ENCODE measurements around the gene QPCT. TPM values are rescaled to one million over a fixed set of nuclear protein-coding genes. Genes with fewer than 3 reads are reported as not detected.

Gene QPCT
- total RNA-seq, 1 experiment from 2014 or later, result 7.1 TPM

GRCh38 chr2:37319754-37320609 lies 24.4 kb upstream of the QPCT start:
- Histone ChIP-seq H3K27ac (no peak overlapping the region), H3K4me1 (replicated peaks) (peaks cover 19% of the 10 kb centered on the region), H3K27me3 (replicated peaks) (no peaks in the 10 kb centered on the region), H3K9me3 (replicated peaks) (no peaks in the 10 kb centered on the region; the same call in 1 of the 2 replicates), H3K4me3 (no peak overlapping the region), H3K36me3 (peaks cover 63% of the 10 kb centered on the region)
- no peak for DNase-seq (ENCODE audit: low read depth in 1 of 2, low spot score in 2 of 2)

DNA sequence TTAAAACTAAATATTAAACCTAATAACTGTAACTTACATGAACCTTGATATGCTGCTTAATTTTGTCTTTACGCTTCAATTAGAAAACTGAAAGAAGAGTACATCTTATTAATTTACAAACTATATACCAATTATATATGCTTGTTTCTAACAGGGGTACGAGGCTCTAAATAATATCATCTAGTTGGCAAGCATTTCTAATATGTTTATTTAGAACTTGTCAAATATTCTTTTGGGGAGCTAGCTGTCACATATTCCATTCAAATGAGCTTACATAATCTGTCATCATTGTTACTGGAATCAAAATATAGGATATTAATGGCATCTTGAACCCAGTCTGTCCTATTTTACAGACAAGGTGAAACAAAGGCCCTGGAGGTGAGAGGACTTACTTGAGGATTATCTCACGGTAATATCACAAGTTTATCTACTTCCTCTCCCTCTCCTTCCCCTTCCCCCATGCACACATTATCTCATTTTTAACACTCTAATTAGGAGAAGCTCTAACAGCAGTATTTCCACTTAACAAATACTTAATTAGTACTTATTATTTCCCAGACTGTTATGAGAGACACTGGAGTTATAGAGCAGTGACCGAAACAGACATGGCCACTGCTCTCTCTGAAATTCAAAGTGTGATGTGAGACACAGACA lies 23.3 kb upstream of the QPCT start:
- Histone ChIP-seq H3K9me3 (replicated peaks) (no peaks in the 10 kb centered on the region; the same call in 1 of the 2 replicates), H3K4me3 (no peak overlapping the region), H3K27ac (no peak overlapping the region), H3K27me3 (replicated peaks) (no peaks in the 10 kb centered on the region), H3K36me3 (peaks cover 55% of the 10 kb centered on the region), H3K4me1 (replicated peaks) (peaks cover 28% of the 10 kb centered on the region)
- no peak for DNase-seq (ENCODE audit: low read depth in 1 of 2, low spot score in 2 of 2)

- Histone ChIP-seq H3K36me3 (peaks cover 47% of the 10 kb centered on the region), H3K9me3 (replicated peaks) (no peaks in the 10 kb centered on the region; the same call in 1 of the 2 replicates), H3K27ac (no peak overlapping the region), H3K27me3 (replicated peaks) (no peaks in the 10 kb centered on the region), H3K4me3 (no peak overlapping the region), H3K4me1 (replicated peaks) (peaks cover 35% of the 10 kb centered on the region)
- no peak for DNase-seq (ENCODE audit: low read depth in 1 of 2, low spot score in 2 of 2)
These were observed 22.1 kb upstream of the QPCT start for GRCh38 chr2:37322368-37322767.

DNA sequence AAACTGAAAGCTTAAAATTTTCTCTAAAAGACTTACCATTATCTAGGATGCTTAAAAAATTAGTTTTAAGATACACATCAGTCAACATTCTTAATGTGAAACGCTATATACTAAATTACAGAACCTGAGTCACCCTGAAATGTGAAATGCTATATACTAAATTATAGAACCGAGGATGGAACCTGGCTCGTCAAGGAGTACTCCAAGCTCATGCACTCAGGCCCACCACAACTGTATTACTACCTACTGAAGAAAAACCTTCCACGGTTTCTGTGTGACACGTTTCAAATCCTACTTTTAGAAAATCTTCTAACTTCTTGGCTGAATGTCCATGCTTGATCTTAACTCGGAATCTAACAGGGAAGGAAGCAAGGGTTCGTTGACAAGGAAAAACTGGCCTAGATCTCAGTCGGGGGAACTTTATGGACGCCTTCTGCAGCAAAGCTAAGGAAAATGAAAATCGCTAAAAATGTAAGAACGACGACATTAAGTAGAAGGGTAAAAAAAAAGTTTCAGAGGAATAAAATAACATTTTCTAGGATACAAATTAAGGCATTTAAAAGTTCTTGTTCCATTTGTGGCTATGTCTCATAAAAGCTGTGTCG lies 21.2 kb upstream of the QPCT start:
- DNase-seq (ENCODE audit: low read depth in 1 of 2, low spot score in 2 of 2), result peak in 1 of 2 experiments; percentile 43
- Histone ChIP-seq H3K9me3 (replicated peaks) (no peaks in the 10 kb centered on the region; the same call in 1 of the 2 replicates), H3K4me1 (replicated peaks) (peaks cover 35% of the 10 kb centered on the region), H3K27ac (peak overlapping the region; percentile 72), H3K36me3 (peaks cover 45% of the 10 kb centered on the region), H3K4me3 (peak overlapping the region; percentile 89), H3K27me3 (replicated peaks) (no peaks in the 10 kb centered on the region)

DNA sequence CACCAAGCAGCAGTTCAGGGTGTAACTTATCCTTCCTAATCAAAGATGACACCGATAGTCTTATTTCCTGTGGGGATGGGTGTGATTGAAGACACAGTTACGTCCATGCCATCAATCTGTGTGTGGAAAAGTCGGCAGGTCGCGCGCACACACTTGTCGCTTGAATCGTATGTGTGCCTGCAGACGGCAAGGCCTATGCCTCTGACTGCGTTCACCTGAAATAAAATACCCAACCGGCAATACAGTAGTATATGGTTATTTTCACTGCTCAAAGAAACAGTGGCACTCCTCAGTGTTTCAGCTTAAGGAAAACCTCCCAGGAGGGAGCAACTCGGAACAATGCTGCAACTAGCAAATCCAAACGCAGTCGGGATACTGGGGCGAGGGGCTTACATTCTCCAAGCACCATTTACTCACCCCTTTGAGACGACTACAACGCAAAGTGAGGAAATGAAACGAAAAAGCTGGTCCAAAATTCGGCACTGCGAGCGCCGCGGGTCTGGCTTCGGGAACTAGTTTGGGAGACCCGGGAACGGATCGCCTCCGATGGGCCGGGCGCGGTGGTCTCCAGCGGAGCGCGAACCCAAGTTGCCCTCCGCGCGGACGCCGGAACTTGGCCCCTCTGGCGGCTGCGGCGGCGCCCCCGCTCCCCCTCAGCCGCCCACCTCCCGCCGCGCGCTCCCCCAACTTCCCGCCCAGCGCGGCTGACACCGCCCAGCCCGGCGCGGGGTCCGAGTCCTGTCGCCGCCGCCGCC lies 20.5 kb upstream of the QPCT start:
- H3K36me3 ChIP-seq, result peaks cover 40% of the 10 kb centered on the region
- peaks cover 33% of the 10 kb centered on the region for H3K4me1 ChIP-seq (replicated peaks)
- peak in 1 of 2 experiments; percentile 58 for DNase-seq (ENCODE audit: low read depth in 1 of 2, low spot score in 2 of 2)

DNA sequence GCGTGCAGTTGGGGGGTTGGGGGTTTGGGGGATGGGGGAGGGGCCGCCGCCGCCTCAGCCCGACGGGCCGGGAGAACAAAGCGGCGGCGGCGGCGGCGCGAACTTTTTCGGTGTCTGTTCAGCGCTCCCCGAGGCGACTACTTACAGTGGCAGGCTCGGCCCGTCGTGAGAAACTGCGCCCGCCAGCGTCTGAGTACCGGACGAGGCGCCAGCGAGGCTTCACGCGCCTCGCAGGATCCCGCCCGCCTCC lies 20.0 kb upstream of the QPCT start:
- Histone ChIP-seq H3K36me3 (peaks cover 37% of the 10 kb centered on the region), H3K4me3 (peak overlapping the region; percentile 89), H3K27me3 (replicated peaks) (no peaks in the 10 kb centered on the region), H3K27ac (peak overlapping the region; percentile 72), H3K4me1 (replicated peaks) (peaks cover 31% of the 10 kb centered on the region), H3K9me3 (replicated peaks) (no peaks in the 10 kb centered on the region; the same call in 1 of the 2 replicates)
- DNase-seq (ENCODE audit: low read depth in 1 of 2, low spot score in 2 of 2), result peak in 1 of 2 experiments; percentile 88

More for the DNA sequence above, 20.5 kb upstream of the QPCT start:
- peak overlapping the region; percentile 89 for H3K4me3 ChIP-seq
- H3K27ac ChIP-seq, result peak overlapping the region; percentile 72
- no peaks in the 10 kb centered on the region; the same call in 1 of the 2 replicates for H3K9me3 ChIP-seq (replicated peaks)
- no peaks in the 10 kb centered on the region for H3K27me3 ChIP-seq (replicated peaks)

- Histone ChIP-seq H3K27me3 (replicated peaks) (no peaks in the 10 kb centered on the region), H3K36me3 (peaks cover 33% of the 10 kb centered on the region), H3K9me3 (replicated peaks) (no peaks in the 10 kb centered on the region; the same call in 1 of the 2 replicates), H3K4me3 (peak within 1 kb of the TSS; percentile 89), H3K27ac (peak within 1 kb of the TSS; percentile 72), H3K4me1 (replicated peaks) (peaks cover 31% of the 10 kb centered on the region)
- peak; percentile 61 to 87 for DNase-seq (ENCODE audit: low read depth in 1 of 2, low spot score in 2 of 2)
These were observed 19.4 kb upstream of the QPCT start, which contains the start of gene PRKD3 for GRCh38 chr2:37324786-37325624. Gene PRKD3 (minus strand): TSS chr2:37324833. CDS start chr2:37316524, 8,309 bp downstream.

- no peak for DNase-seq (ENCODE audit: low read depth in 1 of 2, low spot score in 2 of 2)
- peaks cover 31% of the 10 kb centered on the region for H3K4me1 ChIP-seq (replicated peaks)
- H3K27me3 ChIP-seq (replicated peaks), result no peaks in the 10 kb centered on the region
- no peaks in the 10 kb centered on the region; the same call in 1 of the 2 replicates for H3K9me3 ChIP-seq (replicated peaks)
- H3K36me3 ChIP-seq, result peaks cover 30% of the 10 kb centered on the region
- H3K4me3 ChIP-seq, result peak overlapping the region; percentile 89
- peak overlapping the region; percentile 72 for H3K27ac ChIP-seq
These were observed 18.8 kb upstream of the QPCT start for GRCh38 chr2:37325625-37326071.

DNA sequence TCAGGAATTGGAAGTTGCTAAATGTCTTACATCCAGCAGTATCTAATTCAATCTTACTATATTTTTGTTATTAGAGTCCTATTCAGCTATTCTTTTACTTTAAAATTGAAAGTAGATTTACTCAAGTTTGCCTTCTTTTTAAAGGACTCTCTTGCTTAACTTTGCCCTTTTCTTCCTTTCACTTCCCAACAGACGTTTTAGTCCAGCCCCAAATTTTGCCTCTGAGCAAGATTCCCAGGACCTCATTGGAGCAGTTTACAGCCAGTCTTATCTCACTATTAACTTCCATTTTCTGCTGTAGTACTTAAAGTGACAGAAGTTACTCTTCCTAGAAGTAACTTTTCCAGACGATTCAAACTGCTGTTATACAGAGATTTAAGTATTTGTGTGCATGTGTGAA lies 18.1 kb upstream of the QPCT start:
- peak overlapping the region; percentile 72 for H3K27ac ChIP-seq
- peaks cover 24% of the 10 kb centered on the region for H3K36me3 ChIP-seq
- no peak overlapping the region for H3K4me3 ChIP-seq
- H3K27me3 ChIP-seq (replicated peaks), result no peaks in the 10 kb centered on the region
- no peaks in the 10 kb centered on the region; the same call in 1 of the 2 replicates for H3K9me3 ChIP-seq (replicated peaks)
- peak; percentile 59 to 66 for DNase-seq (ENCODE audit: low read depth in 1 of 2, low spot score in 2 of 2)
- peaks cover 31% of the 10 kb centered on the region for H3K4me1 ChIP-seq (replicated peaks)

DNA sequence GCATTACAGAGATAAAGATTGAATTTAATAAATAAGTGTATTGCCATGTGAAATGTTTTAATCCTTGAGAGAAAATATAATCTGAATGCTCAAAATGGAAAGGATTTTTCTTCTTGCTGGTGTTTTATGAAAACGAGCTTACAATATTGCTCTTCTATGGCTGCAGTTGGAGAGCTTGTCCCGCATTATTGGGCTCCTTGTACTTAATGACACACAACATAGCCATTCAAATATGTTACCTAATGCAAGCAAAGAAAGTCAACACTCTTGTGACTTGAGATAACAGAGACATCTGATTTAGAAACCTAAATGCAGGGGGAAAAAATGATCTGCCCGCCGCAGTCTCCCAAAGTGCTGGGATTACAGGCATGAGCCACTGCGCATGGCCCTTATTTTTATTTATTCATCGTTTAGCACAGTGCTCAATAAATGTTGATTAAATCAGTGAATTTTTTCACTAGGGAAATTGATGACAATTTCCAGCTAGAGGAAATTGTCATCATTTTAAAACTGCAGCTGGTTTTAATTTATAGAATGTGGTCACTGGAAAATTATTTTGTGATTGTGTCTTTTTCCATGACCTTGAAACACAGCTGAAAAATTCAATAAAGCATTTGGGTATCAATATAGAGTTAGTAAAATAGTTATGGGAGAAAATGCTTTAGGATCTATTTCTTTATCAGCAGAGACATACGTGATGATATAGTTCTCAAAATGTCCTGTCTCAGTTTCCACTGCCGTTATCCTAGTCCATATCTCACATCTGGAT lies 17.4 kb upstream of the QPCT start:
- H3K36me3 ChIP-seq, result peaks cover 17% of the 10 kb centered on the region
- no peak for DNase-seq (ENCODE audit: low read depth in 1 of 2, low spot score in 2 of 2)
- H3K4me3 ChIP-seq, result no peak overlapping the region
- H3K27ac ChIP-seq, result no peak overlapping the region
- peaks cover 25% of the 10 kb centered on the region for H3K4me1 ChIP-seq (replicated peaks)
- H3K9me3 ChIP-seq (replicated peaks), result no peaks in the 10 kb centered on the region; the same call in 1 of the 2 replicates
- H3K27me3 ChIP-seq (replicated peaks), result no peaks in the 10 kb centered on the region

DNA sequence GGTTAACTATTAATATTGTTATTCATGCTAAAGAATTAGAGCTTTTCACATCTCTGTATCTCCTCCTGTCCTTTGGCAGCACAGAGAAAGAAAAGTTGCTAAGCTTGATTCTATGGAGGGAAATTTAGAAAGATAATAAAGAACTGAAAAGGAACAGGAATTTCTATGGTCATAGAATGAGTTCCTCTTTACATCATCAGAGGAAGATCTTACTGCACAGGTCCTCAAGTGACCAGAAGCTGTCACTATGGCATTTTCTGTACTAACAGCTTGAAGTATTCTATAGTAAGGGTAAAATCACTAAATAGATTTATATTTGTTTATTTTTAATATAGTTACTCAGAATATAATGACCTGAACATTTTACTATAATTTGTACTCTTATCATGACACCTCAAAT lies 13.7 kb upstream of the QPCT start:
- no peak for DNase-seq (ENCODE audit: low read depth in 1 of 2, low spot score in 2 of 2)
- no peaks in the 10 kb centered on the region for H3K36me3 ChIP-seq
- H3K27me3 ChIP-seq (replicated peaks), result no peaks in the 10 kb centered on the region
- no peaks in the 10 kb centered on the region for H3K9me3 ChIP-seq (replicated peaks)
- peaks cover 9% of the 10 kb centered on the region for H3K4me1 ChIP-seq (replicated peaks)
- no peak overlapping the region for H3K27ac ChIP-seq
- no peak overlapping the region for H3K4me3 ChIP-seq

DNA sequence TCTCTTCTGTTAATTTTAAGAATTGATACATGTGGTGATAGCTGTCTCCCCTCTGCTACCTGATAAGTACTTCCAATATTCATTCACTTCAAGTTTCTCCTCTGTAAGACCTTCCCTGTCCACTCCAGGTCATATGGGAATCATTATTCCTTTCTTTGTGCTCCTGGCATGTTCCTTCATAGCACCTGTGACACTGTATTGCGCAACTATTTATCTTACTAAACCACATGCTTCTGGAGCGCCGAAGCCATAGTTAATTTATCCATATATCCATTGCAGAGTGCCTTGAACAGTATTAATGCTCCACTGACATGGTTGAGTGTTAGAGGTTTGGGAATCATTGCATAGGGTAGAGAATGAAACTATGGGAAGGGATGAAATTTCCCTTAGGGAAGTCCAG lies 11.9 kb upstream of the QPCT start:
- no peaks in the 10 kb centered on the region for H3K36me3 ChIP-seq
- no peak for DNase-seq (ENCODE audit: low read depth in 1 of 2, low spot score in 2 of 2)
- H3K27me3 ChIP-seq (replicated peaks), result no peaks in the 10 kb centered on the region; the same call in 1 of the 2 replicates
- no peaks in the 10 kb centered on the region for H3K9me3 ChIP-seq (replicated peaks)
- no peaks in the 10 kb centered on the region for H3K4me1 ChIP-seq (replicated peaks)
- no peak overlapping the region for H3K27ac ChIP-seq
- no peak overlapping the region for H3K4me3 ChIP-seq

Data from SJSA1 (cell line).